Renal cortex interstitium (tissue), 11 donors: ENCODE results near the gene LRMDA. TPM values are rescaled to one million over a fixed set of nuclear protein-coding genes. Genes with fewer than 3 reads are reported as not detected.

Experiments used
- DNase-seq, 11 donors: peaks; one replicate each; pipeline ENCODE4 v3.0.0-alpha.2; 2013; ENCODE audit warnings: low read depth in 9 of 11, low spot score in 4 of 11; ENCODE audit errors: extremely low read depth in 1 of 11
- polyA plus RNA-seq, 3 donors: library from polyadenylated mRNA; unstranded; fragments of 120-200 nt; gene quantifications; one replicate each; pipeline ENCODE4 v1.2.1, GENCODE V29; 2013; ENCODE audit not compliant: insufficient read length in 3 of 3

Gene LRMDA
- polyA plus RNA-seq, 3 donors = 17.1 to 22.3 (median 21.0) TPM

GRCh38 chr10:75910032-75910431 is 478.6 kb downstream of the LRMDA start:
- DNase-seq = no peak

- no peak for DNase-seq
These were observed 480.0 kb downstream of the LRMDA start for GRCh38 chr10:75911426-75911825.

GRCh38 chr10:75916906-75917305 is 485.5 kb downstream of the LRMDA start:
- DNase-seq = no peak

GRCh38 chr10:75919913-75920312 is 488.5 kb downstream of the LRMDA start:
- DNase-seq = no peak

GRCh38 chr10:75922435-75922834 is 491.0 kb downstream of the LRMDA start:
- DNase-seq = no peak

GRCh38 chr10:75924309-75924902 is 493.0 kb downstream of the LRMDA start:
- DNase-seq = peak in 4 of 11 donors; percentile 31 to 45 (median 34)

- DNase-seq = no peak
These were observed 494.6 kb downstream of the LRMDA start for GRCh38 chr10:75925999-75926398.

GRCh38 chr10:75926763-75927162 is 495.3 kb downstream of the LRMDA start:
- DNase-seq = no peak

GRCh38 chr10:75928231-75928630 is 496.8 kb downstream of the LRMDA start:
- DNase-seq = no peak

- DNase-seq = no peak
These were observed 498.3 kb downstream of the LRMDA start for GRCh38 chr10:75929630-75930161.

- no peak for DNase-seq
These were observed 501.5 kb downstream of the LRMDA start for GRCh38 chr10:75932921-75933320.

- DNase-seq = no peak
These were observed 503.8 kb downstream of the LRMDA start for GRCh38 chr10:75935240-75935639.

- no peak for DNase-seq
These were observed 504.4 kb downstream of the LRMDA start for GRCh38 chr10:75935650-75936400.

GRCh38 chr10:75936841-75937240 is 505.4 kb downstream of the LRMDA start:
- no peak for DNase-seq

- DNase-seq = no peak
These were observed 506.4 kb downstream of the LRMDA start for GRCh38 chr10:75937823-75938222.

- DNase-seq = no peak
These were observed 507.1 kb downstream of the LRMDA start for GRCh38 chr10:75938380-75939122.

- no peak for DNase-seq
These were observed 508.1 kb downstream of the LRMDA start for GRCh38 chr10:75939541-75939940.

- no peak for DNase-seq
These were observed 509.3 kb downstream of the LRMDA start for GRCh38 chr10:75940742-75941141.

- no peak for DNase-seq
These were observed 509.9 kb downstream of the LRMDA start for GRCh38 chr10:75941223-75941801.

GRCh38 chr10:75944061-75944460 is 512.6 kb downstream of the LRMDA start:
- DNase-seq = no peak
